ENCODE data around the gene FAM219A.

Gene FAM219A

DNA sequence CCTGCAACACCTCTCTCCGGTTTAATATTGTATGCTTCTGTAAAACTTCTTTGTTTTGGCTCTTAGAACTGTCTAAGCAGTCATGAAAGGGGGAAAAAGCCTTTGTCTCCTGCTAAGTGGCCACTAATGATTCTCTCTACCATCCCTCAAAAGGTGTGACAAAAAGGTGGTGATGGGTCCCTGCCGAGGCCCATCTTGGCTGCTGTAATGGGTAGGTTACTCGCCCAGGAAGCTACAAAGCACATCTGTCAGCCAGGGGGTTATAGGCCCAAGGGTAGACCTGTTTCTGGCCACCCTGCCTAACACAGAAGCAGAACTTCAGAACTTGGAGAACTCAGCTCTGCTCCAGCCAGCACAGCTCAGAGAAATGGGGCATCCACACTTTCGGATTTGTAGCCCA, 1.6 kb downstream of the FAM219A start:
- TF ChIP-seq, protein P1, sequence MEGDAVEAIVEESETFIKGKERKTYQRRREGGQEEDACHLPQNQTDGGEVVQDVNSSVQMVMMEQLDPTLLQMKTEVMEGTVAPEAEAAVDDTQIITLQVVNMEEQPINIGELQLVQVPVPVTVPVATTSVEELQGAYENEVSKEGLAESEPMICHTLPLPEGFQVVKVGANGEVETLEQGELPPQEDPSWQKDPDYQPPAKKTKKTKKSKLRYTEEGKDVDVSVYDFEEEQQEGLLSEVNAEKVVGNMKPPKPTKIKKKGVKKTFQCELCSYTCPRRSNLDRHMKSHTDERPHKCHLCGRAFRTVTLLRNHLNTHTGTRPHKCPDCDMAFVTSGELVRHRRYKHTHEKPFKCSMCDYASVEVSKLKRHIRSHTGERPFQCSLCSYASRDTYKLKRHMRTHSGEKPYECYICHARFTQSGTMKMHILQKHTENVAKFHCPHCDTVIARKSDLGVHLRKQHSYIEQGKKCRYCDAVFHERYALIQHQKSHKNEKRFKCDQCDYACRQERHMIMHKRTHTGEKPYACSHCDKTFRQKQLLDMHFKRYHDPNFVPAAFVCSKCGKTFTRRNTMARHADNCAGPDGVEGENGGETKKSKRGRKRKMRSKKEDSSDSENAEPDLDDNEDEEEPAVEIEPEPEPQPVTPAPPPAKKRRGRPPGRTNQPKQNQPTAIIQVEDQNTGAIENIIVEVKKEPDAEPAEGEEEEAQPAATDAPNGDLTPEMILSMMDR (conservative IDR thresholded peaks at IDR 0.05; ENCODE audit: low read depth, low read length): no peak
- peak overlapping the region; percentile 81 for H3K4me3 ChIP-seq (ENCODE audit: low read length)
- DNase-seq (ENCODE audit: low read depth): no peak

DNA sequence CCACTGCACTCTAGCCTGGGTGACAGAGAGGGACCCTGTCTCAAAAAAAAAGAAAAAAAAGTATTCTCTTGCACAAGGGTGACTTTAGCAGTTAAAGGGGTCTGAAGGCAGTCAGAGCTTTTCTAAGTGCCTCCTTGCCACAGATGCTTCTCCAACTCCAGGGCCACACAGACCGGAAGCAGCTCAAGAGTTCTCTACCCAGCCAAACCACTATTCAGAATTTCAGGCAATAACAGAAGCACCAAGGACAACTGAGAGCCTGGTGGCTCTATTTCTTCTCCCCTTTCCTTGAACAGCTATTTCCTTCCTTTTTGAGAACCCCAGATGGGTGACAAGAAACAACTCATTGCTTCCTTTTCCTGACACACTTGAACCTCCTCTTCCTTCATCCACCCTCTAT, 2.2 kb downstream of the FAM219A start:
- no peak overlapping the region for H3K4me3 ChIP-seq (ENCODE audit: low read length)
- DNase-seq (ENCODE audit: low read depth): no peak
- TF ChIP-seq, protein P1 (conservative IDR thresholded peaks at IDR 0.05; ENCODE audit: low read depth, low read length): no peak

DNA sequence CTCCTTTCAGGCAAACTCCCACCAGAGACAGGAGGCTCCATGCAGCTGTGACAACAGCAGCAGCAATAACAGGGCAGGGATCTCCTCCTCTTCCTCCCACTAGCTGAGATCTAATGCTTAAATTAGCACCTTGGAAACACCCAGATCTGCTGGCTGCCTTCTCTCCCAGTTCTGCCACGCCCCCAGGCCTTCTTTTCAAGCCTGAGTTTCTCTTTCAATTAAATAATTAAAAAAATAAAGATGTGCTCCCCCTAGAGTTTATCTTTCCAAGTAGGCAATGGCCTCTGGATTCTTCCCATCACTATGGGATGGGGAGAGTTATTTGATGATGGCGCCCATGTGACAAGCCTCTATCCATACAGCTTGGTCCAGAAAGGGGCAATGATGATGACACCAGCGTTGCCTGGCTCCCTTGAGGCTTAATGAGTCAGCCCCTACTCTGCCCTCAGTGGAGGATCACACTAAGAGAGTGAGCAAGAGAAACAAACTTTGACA, 3.8 kb downstream of the FAM219A start:
- H3K4me3 ChIP-seq (ENCODE audit: low read length): no peak overlapping the region
- TF ChIP-seq, protein P1 (conservative IDR thresholded peaks at IDR 0.05; ENCODE audit: low read depth, low read length): no peak
- no peak for DNase-seq (ENCODE audit: low read depth)

DNA sequence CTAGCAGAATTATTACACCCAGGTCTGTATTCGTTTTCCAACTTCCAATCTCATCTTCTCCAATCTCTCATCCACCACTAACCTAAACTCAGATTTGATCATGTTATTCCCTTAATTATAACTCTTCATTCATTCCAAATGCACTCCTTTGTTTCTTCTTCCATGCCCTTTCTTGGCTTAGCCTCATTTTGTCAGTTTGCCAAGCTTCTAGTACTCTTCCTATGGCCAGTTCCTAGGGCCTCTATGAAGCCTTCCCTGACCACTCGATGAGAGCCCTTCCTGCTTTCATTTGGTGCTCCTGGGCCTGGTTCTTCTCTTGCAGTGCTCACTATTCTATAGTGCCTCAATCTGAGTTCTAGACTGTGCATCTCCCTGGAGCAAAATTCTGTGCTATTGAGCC, 5.8 kb downstream of the FAM219A start:
- TF ChIP-seq, protein P1 (conservative IDR thresholded peaks at IDR 0.05; ENCODE audit: low read depth, low read length): no peak
- DNase-seq (ENCODE audit: low read depth): no peak
- H3K4me3 ChIP-seq (ENCODE audit: low read length): no peak overlapping the region

DNA sequence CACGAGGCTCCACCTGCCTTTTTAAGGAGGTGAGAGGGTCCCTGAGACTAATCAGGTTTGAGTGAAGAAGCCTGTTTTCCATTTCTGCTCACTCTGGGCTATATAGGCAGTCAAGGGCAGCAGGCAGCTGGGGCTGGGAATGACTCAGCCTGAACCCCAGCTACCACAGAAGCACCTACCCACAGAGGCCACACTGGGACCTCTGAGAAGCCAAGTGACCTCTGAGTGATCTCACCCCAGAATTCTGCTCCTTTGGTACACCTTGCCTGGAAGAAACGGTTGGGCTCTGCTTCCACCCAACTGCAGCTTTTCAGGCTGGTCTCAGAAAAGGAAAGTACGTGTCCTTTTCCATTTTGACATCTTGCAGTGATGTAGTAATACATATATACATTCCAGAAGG, 6.8 kb downstream of the FAM219A start:
- no peak for DNase-seq (ENCODE audit: low read depth)
- TF ChIP-seq, protein P1 (conservative IDR thresholded peaks at IDR 0.05; ENCODE audit: low read depth, low read length): no peak
- H3K4me3 ChIP-seq (ENCODE audit: low read length): no peak overlapping the region

DNA sequence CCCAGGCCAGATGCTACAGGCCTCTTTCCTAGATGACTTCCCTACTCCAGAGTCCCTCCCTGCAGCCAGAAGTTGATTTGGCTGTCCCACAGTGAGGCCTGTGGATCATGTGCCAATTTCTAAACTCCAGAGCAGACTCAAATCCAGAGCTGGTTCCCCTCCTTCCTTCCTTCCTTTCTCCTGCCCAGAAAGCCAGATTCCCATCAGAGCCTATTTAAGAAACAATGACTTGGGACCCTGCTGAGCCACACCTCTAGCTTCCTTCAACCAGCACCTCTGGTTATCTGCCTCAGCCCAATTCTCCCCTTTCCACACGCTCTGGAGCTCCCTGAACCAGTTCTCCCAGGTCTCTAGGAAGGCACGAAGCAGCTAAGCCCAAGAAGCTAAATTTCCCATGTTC, 7.2 kb downstream of the FAM219A start:
- DNase-seq (ENCODE audit: low read depth): no peak
- no peak overlapping the region for H3K4me3 ChIP-seq (ENCODE audit: low read length)
- TF ChIP-seq, protein P1 (conservative IDR thresholded peaks at IDR 0.05; ENCODE audit: low read depth, low read length): no peak

DNA sequence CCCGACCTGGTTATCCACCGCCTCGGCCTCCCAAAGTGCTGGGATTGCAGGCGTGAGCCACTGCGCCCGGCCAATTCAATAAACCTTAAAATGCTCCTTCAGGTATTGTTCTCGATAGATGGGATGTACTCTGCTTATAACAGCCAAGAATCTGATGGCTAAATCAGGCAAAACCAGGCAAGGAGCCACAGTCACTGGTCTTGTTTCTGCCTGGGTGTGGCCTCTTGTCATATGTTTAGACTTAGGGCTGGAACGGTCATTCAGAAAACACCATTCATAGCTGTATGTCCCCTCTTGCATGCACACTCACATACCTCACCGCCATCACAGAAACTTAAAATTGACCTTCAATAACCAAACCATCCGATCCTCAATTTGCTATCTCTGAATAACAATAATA, 7.7 kb downstream of the FAM219A start:
- no peak for DNase-seq (ENCODE audit: low read depth)
- TF ChIP-seq, protein P1 (conservative IDR thresholded peaks at IDR 0.05; ENCODE audit: low read depth, low read length): no peak
- H3K4me3 ChIP-seq (ENCODE audit: low read length): no peak overlapping the region

All from retinal pigment epithelial cell (primary cell).